Articular chondrocyte of knee joint (primary cell): Measurements from ENCODE around the gene CXorf58. TPM values are rescaled to one million over a fixed set of nuclear protein-coding genes. Genes with fewer than 3 reads are reported as not detected.

ENCODE experiments used
- total RNA-seq: library from RNA; depleted of rRNA; stranded (reverse); fragments of >200 nt; gene quantifications from 2 replicates; pipeline ENCODE4 v1.2.3, GENCODE V29; 2012

The CXorf58 gene, protein sequence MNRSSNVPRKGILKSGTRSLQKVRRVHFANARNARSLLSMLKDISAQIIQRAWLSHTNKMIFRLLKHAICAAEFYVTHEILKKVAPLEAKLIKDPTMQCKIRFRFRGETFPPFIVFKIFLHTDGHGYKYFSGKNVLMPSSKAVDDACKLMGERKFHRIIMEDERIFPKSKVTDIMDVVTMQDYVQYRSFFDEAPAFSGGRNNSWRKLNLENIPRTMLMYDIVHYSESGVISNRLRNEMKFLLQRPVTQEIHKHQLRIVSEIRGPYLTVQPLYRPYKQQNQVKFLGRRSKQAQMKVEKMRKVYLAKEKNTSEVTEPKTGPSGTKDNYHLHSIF
- total RNA-seq, result 0.11 TPM in 1 of 2 replicates, not detected in the other

DNA sequence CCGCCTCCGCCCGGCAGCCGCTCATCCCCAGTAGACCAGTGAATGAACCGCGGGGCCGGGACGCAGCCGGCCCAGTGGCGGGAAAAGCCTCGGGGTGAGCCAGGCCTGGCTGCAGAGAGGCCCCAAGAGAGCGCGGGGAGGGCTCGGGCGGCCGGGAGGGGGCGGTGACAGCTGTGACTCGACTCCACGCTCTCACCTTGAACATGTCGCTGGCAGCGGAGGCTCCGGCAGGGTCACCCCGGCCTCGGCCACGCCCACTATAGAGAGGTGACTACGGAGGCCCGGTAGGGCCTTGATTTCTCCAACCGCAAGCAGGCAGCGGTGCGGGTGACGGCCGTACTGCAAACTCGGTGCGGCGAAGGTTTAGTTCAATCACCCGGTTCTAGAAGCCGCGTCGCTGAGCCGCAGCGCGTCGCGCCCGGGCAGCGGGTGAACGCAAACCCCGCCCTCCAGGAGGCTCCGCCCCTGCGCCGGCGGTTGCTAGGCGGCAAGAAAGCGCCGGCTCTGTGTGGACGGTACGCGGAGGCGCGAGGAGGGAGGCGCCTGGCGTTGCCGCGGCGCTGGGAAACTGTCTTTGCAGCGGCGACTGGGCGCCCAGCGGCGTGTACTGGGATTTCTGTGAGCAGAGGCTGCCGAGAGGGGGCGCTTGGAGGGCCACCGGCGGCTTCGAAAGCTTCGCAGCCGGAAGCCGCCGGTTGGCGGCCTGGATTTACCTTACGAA, at the start of gene CXorf58, which contains the start of gene APOO:
TSS of gene CXorf58 (plus strand) at position 509 of the 721 bp plus-strand sequence. CDS start 2,297 bp downstream, outside the sequence.
TSS of gene APOO (minus strand) at position 441 of the 721 bp plus-strand sequence. CDS start at position 205, 236 bp downstream.

Other genes starting within 250 kb of the CXorf58 start
- gene PRDX4, start 240.5 kb upstream of the CXorf58 start, total RNA-seq, result 240 and 246 TPM in 2 replicates
- 54.4 and 55.5 TPM in 2 replicates for gene ACOT9, start 164.7 kb upstream of the CXorf58 start, total RNA-seq
- 194 and 517 TPM in 2 replicates for gene SAT1, start 124.8 kb upstream of the CXorf58 start, total RNA-seq
- gene APOO, start 68 bp upstream of the CXorf58 start, total RNA-seq, result 6.3 and 8.8 TPM in 2 replicates
- 15.3 and 19.7 TPM in 2 replicates for gene KLHL15, start 119.2 kb downstream of the CXorf58 start, total RNA-seq
- 364 and 431 TPM in 2 replicates for gene EIF2S3, start 146.9 kb downstream of the CXorf58 start, total RNA-seq
- gene ZFX, start 241.7 kb downstream of the CXorf58 start, total RNA-seq, result 62.5 and 111 TPM in 2 replicates